A549 (cell line): ENCODE measurements around the gene AREL1.

ENCODE experiments used
- CEBPB ChIP-seq, 2 experiments: fragments of >200 bp in 1 of 2; sonication (Bioruptor Twin) in 1 of 2; formaldehyde crosslinking in 1 of 2; IDR thresholded peaks; 2 replicates each; pipeline ENCODE4 v1.6.1; 2012 to 2016
- CTCF ChIP-seq: fragments of >200 bp; sonication (Bioruptor Twin); formaldehyde crosslinking; IDR thresholded peaks from 3 replicates; pipeline ENCODE4 v1.5.1; 2016
- ESRRA ChIP-seq: fragments of 150-350 bp; IDR thresholded peaks from 2 replicates; pipeline ENCODE4 v1.6.1; 2014; ENCODE audit warnings: mild to moderate bottlenecking, low read length, borderline replicate concordance
- NFE2L2 ChIP-seq: fragments of 150-350 bp; conservative IDR thresholded peaks from 2 replicates; pipeline ENCODE4 v1.6.1; 2014; ENCODE audit warnings: low read length
- USF2 ChIP-seq: fragments of 450-650 bp; IDR thresholded peaks from 2 replicates; pipeline ENCODE4 v1.6.1; 2014; ENCODE audit warnings: antibody characterized with exemption
- TF ChIP-seq, protein P1 (sequence below): fragments of 200-600 bp; sonication (generic); IDR thresholded peaks from 2 replicates; pipeline ENCODE4 v1.6.1; 2016; ENCODE audit warnings: antibody characterized with exemption, mild to moderate bottlenecking, moderate library complexity
- TF ChIP-seq, protein P2 (sequence below): fragments of 250-450 bp; sonication (Bioruptor Pico); IDR thresholded peaks from 2 replicates; pipeline ENCODE4 v1.5.0; 2021; ENCODE audit warnings: mild to moderate bottlenecking, moderate library complexity, borderline replicate concordance

DNA sequence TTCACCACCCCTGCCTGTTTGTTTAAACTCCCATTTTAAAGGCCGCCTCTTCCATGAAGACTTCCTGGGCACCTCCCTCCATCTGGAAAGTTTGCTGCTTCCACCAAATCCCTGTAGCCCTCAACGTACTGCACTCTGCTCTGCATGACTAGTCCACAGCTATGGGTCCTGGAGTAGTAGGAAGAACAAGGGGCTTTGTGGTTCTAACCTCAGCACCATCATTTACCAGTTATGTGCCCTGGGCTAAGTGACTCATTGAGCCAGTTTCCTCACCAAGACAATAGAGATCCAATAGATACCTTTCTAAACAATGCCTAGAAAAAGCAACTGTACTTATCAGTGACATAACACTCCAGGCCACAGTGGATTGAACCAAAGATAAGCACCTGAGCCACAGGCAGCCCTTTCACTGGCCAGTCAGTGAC is 92.4 kb downstream of the AREL1 start:
- TF ChIP-seq, protein P1, sequence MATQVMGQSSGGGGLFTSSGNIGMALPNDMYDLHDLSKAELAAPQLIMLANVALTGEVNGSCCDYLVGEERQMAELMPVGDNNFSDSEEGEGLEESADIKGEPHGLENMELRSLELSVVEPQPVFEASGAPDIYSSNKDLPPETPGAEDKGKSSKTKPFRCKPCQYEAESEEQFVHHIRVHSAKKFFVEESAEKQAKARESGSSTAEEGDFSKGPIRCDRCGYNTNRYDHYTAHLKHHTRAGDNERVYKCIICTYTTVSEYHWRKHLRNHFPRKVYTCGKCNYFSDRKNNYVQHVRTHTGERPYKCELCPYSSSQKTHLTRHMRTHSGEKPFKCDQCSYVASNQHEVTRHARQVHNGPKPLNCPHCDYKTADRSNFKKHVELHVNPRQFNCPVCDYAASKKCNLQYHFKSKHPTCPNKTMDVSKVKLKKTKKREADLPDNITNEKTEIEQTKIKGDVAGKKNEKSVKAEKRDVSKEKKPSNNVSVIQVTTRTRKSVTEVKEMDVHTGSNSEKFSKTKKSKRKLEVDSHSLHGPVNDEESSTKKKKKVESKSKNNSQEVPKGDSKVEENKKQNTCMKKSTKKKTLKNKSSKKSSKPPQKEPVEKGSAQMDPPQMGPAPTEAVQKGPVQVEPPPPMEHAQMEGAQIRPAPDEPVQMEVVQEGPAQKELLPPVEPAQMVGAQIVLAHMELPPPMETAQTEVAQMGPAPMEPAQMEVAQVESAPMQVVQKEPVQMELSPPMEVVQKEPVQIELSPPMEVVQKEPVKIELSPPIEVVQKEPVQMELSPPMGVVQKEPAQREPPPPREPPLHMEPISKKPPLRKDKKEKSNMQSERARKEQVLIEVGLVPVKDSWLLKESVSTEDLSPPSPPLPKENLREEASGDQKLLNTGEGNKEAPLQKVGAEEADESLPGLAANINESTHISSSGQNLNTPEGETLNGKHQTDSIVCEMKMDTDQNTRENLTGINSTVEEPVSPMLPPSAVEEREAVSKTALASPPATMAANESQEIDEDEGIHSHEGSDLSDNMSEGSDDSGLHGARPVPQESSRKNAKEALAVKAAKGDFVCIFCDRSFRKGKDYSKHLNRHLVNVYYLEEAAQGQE, result no peak
- TF ChIP-seq ESRRA (no peak), CTCF (no peak), NFE2L2 (no peak), USF2 (no peak; the same call in 1 of the 2 replicates), CEBPB (IDR thresholded peaks at IDR 0.05) (no peak; a peak in 1 of 4 replicates)
- TF ChIP-seq, protein P2, sequence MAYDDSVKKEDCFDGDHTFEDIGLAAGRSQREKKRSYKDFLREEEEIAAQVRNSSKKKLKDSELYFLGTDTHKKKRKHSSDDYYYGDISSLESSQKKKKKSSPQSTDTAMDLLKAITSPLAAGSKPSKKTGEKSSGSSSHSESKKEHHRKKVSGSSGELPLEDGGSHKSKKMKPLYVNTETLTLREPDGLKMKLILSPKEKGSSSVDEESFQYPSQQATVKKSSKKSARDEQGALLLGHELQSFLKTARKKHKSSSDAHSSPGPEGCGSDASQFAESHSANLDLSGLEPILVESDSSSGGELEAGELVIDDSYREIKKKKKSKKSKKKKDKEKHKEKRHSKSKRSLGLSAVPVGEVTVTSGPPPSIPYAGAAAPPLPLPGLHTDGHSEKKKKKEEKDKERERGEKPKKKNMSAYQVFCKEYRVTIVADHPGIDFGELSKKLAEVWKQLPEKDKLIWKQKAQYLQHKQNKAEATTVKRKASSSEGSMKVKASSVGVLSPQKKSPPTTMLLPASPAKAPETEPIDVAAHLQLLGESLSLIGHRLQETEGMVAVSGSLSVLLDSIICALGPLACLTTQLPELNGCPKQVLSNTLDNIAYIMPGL, result no peak
